ENCODE measurements around the gene PCGF1. TPM values are rescaled to one million over a fixed set of nuclear protein-coding genes. Genes with fewer than 3 reads are reported as not detected.

PCGF1 gene
- total and polyA plus RNA-seq, 2 of the 13 experiments (the other 11 are each of a cell fraction or from before 2014, with no cell fraction given), result 20.4 to 22.6 TPM

- TF ChIP-seq SP1 (IDR thresholded peaks at IDR 0.05), result no peak
- 0 out of 2 replicates have a peak, but pooled peaks have one; percentile 17 for TF ChIP-seq SP1 (CRISPR knock-in tag; IDR thresholded peaks at IDR 0.05)
- TF ChIP-seq PRPF4 (IDR thresholded peaks at IDR 0.05; ENCODE audit: low read depth, low read length, poor library complexity, severe bottlenecking), result no peak
- TF ChIP-seq CEBPB (IDR thresholded peaks at IDR 0.05; ENCODE audit: borderline replicate concordance, low read depth, low read length), result no peak
- no peak for TF ChIP-seq ZNF382 (CRISPR knock-in tag; IDR thresholded peaks at IDR 0.05; ENCODE audit: borderline replicate concordance)
- peak; percentile 76 for TF ChIP-seq PAXIP1 (CRISPR knock-in tag; conservative IDR thresholded peaks at IDR 0.05)
- peak; percentile 72 for TF ChIP-seq ZNF574 (CRISPR knock-in tag; IDR thresholded peaks at IDR 0.05)
- TF ChIP-seq GATAD2A (CRISPR knock-in tag; IDR thresholded peaks at IDR 0.05), result peak; percentile 62
- peak; percentile 38 for TF ChIP-seq CBFB (CRISPR knock-in tag; IDR thresholded peaks at IDR 0.05)
- TF ChIP-seq SSRP1 (CRISPR knock-in tag; IDR thresholded peaks at IDR 0.05), result peak; percentile 65; the same call in 1 of the 2 replicates
- TF ChIP-seq RFXANK (CRISPR knock-in tag; IDR thresholded peaks at IDR 0.05), result no peak; the same call in none of the 2 replicates
- no peak for TF ChIP-seq ZSCAN22 (CRISPR knock-in tag; IDR thresholded peaks at IDR 0.05)
- no peak for TF ChIP-seq TRIM24 (CRISPR knock-in tag; IDR thresholded peaks at IDR 0.05)
- TF ChIP-seq HMGA1 (CRISPR knock-in tag; conservative IDR thresholded peaks at IDR 0.05), result no peak
- no peak for TF ChIP-seq ZNF552 (CRISPR knock-in tag; IDR thresholded peaks at IDR 0.05; ENCODE audit: borderline replicate concordance)
- TF ChIP-seq YY1 (IDR thresholded peaks at IDR 0.05; ENCODE audit: insufficient read depth, insufficient replicate concordance, low read depth, low read length), result peak; percentile 56
- peak; percentile 64; the same call in 1 of the 2 replicates for TF ChIP-seq NCOR1 (IDR thresholded peaks at IDR 0.05; ENCODE audit: borderline replicate concordance, low read length)
- no peak for TF ChIP-seq GTF2F1 (IDR thresholded peaks at IDR 0.05; ENCODE audit: low read length)
- TF ChIP-seq ZFP91 (CRISPR knock-in tag; IDR thresholded peaks at IDR 0.05; ENCODE audit: borderline replicate concordance), result no peak; the same call in 1 of the 2 replicates
- TF ChIP-seq GLMP (CRISPR knock-in tag; IDR thresholded peaks at IDR 0.05; ENCODE audit: borderline replicate concordance), result no peak
Measured at GRCh38 chr2:74525717-74526648, 18.5 kb upstream of the PCGF1 start, which contains the start of gene DQX1 (continued).
